HG03565 (cell line): ENCODE results near the gene MAGEA2.
"Not testable (repeated sequence)": the region's sequence is repeated elsewhere in the genome, so short reads cannot be mapped to it uniquely, and the experiment has no call there.

ENCODE experiments used
- ATAC-seq: cut with Tn5 transposase; IDR thresholded peaks from one replicate; pipeline ENCODE4 v1.9.1; 2021; ENCODE audit warnings: mild to moderate bottlenecking, moderate library complexity; ENCODE audit not compliant: unreplicated experiment

The MAGEA2 gene

DNA sequence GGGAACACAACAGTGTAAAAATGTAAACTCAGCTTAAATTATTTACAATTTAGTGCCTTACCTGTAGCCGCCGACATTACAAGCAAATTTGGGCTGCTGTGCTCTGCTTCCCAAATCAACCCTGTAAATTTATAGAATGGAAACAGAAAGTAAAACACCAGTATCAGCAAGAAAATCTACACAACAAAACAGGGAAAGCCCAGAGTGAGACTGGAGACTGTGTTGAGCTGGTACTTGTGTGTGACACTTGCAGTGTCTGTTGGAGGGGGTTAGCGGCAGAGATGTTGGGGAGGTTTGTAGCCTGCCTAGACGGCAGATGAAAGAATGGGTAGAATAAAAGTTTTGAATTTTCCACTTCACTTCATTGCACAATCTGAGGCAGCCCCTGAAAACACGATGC, 40.4 kb downstream of the MAGEA2 start:
- not testable (repeated sequence) for ATAC-seq

DNA sequence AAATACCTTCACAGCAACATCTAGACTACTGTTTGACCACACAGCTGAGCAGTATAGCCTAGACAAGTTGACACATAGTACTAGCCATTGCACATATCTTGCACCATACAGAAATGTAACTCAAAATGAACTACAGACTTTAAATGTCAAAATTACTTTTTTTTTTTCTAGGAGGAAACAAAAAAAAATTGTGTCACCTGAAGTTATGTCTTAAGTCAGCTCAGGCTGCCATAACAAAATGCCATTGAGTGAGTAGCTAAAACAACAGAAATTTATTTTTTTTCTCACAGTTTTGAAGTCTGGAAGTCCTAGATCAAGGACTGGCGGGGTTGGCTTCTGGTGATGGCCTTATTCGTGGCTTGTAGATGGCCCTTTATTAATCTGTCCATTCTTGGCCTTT, 44.5 kb downstream of the MAGEA2 start, which contains the start of gene CSAG2:
TSS of gene CSAG2 (minus strand) at position 101 of the 400 bp plus-strand sequence. CDS start 161 bp downstream, outside the sequence.
- ATAC-seq, result not testable (repeated sequence)

DNA sequence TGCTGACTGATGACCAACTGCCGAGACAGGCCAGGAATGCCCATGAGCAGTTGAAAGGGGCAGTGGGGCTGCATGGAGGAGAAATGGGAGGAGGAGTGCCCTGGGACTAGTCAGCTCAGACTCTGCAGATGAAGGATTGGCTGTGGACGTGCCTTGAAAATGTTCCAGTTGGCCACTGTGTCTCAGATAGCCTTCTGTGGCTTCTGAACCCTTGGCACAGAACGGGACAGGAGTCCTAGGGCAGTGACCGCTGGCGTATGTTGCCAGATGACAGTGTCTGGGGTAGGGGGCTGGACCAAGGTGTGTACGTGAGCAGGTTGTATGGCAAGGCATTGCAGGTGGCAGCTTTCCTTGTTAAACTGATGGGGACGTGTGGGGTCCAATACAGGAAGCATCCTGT, 47.1 kb downstream of the MAGEA2 start:
- ATAC-seq, result not testable (repeated sequence)

DNA sequence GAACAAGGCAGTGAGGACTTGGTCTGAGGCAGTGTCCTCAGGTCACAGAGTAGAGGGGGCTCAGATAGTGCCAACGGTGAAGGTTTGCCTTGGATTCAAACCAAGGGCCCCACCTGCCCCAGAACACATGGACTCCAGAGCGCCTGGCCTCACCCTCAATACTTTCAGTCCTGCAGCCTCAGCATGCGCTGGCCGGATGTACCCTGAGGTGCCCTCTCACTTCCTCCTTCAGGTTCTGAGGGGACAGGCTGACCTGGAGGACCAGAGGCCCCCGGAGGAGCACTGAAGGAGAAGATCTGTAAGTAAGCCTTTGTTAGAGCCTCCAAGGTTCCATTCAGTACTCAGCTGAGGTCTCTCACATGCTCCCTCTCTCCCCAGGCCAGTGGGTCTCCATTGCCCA, 53.3 kb downstream of the MAGEA2 start:
- ATAC-seq, result not testable (repeated sequence)
